ENCODE measurements around the gene HELZ.

HELZ gene

GRCh38 chr17:67071595-67071994, 173.4 kb downstream of the HELZ start:
- no peak for DNase-seq

DNA sequence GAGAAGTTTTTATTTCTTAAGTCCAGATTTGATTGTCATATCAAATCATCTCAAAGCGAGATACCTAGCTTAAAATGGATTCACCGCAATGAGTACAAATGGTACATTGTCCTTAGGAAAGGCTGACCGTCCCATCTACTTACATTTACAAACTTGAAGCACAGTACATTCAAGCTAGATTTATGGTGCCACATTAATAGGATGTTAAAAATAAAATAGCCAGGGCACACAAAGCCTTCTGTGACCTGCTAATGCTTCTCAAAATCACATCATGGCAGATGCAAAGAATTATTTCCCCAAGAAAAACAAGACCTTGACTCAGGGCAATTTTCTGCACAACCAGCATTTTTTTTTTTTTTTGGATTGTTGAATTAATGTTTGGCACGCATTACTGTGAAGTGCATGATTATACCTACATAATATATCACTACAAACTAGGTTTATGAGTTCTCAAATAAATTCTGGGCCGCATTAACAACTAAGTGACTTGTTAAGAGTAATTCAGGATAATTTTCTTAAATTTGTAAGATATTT, 175.3 kb downstream of the HELZ start:
- DNase-seq, result no peak

DNA sequence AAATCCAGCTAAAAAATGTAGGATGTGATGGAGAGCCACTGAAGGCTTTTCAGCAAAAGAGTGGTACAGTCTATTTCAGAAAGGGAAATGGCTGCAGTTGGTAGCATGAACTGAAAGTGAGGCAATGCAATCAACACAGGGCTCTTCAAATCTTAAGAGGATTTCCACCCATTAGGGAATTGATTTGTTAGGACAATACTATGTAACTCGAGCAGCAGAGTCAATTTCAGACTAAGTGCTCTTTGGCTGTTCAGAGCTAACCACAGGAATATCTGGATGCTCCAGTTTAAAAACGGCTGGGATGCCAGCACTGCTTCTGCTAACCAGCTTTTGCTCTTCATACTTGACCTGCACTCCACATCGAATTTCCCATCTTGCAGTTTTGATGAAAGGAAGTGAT, 176.0 kb downstream of the HELZ start:
- no peak for DNase-seq

- DNase-seq, result no peak
Observed at GRCh38 chr17:67067571-67068482, 177.2 kb downstream of the HELZ start.

DNA sequence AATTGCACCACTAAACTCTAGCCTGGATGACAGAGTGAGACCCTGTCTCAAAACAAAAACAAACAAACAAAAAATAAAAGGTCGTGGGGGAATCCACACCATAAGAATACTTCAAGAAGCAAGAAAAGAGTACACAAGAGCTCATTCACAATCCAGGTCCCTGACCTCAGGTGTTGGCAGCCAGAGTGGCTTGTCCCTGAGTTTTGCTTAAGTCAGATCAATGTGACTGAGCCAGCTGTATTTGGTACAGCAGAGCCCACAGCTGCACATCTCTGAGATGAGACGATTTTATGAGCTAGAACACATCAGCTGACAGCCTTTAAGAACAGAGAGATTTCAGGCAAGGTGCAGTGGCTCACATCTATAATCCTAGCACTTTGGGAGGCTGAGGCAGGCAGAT, 178.3 kb downstream of the HELZ start:
- DNase-seq, result no peak

DNA sequence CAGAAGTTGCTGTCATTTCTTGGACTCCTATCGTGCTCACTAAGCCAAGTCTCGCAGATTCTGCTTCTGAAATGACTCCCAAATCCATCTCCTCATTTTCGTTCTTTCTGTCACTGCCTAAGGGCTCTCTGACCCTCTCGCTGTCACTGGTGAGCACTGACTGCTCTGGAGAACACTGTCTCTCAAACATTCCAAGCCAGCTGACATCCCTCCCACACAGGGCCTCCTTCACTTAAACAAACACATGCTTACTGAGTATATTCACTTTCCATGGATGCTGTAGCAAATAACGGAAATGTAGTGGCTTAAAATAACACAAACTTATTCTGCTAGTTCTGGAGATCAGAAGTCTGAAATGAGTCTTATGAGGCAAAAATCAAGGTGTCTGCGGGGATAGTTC, 181.9 kb downstream of the HELZ start:
- DNase-seq, result no peak

- DNase-seq, result no peak
Observed at GRCh38 chr17:67059372-67059771, 185.6 kb downstream of the HELZ start.

GRCh38 chr17:67058036-67058435, 187.0 kb downstream of the HELZ start:
- no peak for DNase-seq

GRCh38 chr17:67056746-67057490, 188.1 kb downstream of the HELZ start:
- no peak for DNase-seq

DNA sequence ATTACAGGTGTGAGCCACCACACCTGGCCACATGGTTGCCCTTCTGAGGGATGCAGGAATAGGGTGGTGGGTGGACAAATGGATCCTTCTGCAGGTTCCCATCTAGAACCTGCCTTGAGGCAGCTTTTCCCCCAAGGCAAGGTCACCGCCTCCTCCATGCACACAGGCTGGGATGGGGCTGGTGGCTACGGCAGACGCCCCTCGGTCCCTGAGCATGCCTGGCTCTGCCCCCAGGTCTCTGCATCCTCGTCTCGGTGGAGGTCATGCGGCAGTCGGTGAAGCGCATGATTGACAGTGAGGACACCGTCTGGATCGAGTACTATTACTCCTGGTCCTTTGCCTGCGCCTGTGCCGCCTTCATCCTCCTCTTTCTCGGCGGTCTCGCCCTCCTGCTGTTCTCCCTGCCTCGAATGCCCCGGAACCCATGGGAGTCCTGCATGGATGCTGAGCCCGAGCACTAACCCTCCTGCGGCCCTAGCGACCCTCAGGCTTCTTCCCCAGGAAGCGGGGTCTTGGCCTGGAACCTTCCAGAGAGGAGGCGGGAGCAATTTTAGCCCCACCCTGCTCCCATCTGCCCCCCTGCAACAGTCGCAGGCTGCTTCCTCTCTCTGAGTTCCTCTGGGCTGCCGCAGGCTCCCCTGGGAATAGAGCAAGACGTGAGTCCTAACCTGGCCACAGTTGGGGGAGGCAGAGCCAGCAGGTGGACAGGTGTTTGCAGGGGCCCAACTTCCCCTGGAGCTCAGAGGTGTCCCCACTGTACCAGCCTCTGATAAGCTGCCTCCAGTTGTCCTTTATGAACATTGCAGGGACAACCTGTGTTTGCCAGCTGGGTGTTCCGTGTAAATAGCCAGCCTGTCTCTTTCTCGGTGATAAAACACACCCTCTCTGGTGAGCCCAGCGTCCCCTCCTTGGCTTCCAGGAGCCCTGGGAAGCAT, 188.9 kb downstream of the HELZ start:
- no peak for DNase-seq

DNA sequence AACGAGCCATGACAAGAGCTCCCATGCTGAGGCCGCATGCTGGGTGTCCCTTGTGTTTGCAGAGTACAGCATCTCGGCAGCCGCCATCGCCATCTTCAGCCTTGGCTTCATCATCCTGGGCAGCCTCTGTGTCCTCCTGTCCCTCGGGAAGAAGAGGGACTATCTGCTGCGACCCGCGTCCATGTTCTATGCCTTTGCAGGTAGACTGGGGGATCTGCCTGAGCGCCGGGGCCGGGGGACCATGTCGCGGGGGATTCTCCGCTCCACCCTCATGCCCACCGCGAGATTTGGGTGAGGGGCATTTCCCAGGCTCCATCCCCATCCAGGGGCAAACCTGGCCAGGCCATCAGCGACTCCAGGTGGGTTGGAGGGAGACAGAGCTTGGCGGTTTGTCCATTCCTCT, 190.0 kb downstream of the HELZ start:
- DNase-seq, result no peak

GRCh38 chr17:67054608-67055007, 190.4 kb downstream of the HELZ start:
- DNase-seq, result no peak

GRCh38 chr17:67054011-67054591, 190.9 kb downstream of the HELZ start:
- no peak for DNase-seq

DNA sequence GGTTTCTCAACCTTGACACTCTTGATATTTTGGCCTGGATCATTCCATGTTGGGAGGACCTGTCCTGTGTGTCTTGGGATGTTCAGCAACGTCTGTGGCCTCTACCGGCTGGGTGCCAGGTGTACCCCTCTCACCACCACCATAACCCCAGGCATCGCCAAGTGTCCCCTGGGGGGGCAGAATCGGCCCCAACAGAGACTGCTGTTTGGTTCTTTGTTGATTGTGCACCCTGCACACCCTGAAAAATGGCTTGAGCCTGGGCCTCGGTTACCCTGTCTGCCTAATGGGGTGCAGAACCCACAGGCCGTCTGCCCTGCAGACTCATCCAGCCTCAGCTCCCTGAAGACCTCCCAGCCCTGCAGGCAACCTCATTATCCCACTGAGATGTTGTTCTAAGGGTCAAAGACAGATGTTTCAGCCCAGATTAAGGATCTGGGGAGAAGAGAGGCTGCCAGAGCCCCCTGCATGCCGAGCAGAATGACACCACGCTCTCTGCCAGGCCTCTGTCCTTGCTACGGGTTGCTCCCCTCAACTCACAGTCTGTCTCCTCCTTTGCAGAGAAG, 191.5 kb downstream of the HELZ start:
- no peak for DNase-seq

- DNase-seq, result no peak
Observed at GRCh38 chr17:67052720-67053437, 192.1 kb downstream of the HELZ start.

- no peak for DNase-seq
Observed at GRCh38 chr17:67051837-67052236, 193.2 kb downstream of the HELZ start.

GRCh38 chr17:67051155-67051538, 193.8 kb downstream of the HELZ start:
- DNase-seq, result no peak

DNA sequence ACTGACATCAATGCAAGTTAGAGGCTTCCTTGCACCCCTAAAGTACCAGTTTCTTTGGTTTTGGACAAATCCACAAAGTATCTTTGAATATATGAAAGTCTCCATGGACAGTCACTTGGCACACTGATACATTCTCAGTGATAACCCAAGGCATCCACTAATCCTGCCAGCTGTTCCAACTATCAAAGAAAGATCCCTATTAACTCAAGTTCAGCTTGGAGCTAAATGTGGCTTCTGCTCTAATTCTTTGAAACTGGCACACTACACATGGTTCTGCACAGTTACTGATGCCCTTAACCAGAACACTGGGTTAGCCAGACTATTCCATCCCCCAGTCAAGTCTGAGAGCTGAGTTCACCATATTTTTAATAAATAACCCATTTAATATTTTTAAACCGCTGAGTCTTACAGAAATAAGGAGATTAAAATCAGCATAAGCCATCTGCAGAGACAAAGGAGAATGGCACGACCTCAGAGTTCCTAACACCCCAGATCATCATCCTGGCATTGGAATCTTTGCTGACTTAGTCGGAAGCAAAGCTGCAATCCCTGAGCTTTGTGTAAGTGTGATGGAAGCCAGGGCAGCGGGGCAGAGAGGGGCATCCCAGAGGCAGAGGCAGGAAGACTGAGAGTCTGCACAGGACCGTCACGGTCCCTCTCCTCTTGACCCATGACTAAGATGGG, 194.4 kb downstream of the HELZ start:
- DNase-seq, result no peak

DNA sequence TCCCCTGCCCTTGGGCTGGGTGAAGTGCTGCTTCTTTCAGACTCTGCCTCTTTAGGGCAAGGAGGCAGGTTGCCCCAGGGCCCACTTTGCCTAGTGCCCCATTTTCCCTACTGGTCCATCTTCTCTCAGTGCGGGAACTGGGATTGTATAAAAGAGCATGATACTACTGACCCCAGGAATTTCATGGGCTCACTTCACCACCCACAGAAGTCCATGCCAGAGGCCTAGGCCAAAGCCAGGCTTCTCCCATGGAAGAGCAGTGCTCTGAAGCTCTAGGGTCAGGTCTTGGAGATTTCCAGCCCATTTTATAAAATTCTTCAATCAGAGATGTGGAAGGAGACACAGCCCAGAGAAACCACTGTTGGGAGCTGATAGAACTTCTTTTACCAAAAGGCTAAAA, 194.9 kb downstream of the HELZ start:
- DNase-seq, result no peak

- no peak for DNase-seq
Observed at GRCh38 chr17:67049025-67049739, 195.8 kb downstream of the HELZ start.

Measured in bone marrow (tissue), 2 donors.